NCI-H146 treated with DMSO at 0.1 percent for 48 hours (cell line): ENCODE results near the gene TMEM243.

Experiments
- DNase-seq: peaks from one replicate; lab custom pipeline; 2025; ENCODE audit not compliant: unreplicated experiment; lab: John Stamatoyannopoulos, UW

The TMEM243 gene

DNA sequence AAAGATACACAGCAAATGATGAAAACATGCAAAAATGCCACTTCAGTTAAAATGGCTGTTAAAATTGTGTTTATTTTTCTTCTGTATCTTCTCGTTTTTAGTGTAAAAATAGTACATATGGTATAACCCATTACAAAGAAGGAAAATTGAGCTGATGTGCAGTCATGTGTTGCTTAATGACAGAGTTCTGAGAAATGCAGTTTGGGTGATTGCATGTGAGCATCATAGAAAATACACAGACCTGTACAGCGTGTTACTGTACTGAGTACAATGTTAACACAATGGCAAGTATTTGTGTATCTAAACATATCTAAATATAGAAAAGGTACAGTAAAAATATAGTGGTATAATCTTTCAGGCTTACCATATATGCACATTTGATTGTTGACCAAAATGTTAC, 60.0 kb downstream of the TMEM243 start:
- no peak for DNase-seq

DNA sequence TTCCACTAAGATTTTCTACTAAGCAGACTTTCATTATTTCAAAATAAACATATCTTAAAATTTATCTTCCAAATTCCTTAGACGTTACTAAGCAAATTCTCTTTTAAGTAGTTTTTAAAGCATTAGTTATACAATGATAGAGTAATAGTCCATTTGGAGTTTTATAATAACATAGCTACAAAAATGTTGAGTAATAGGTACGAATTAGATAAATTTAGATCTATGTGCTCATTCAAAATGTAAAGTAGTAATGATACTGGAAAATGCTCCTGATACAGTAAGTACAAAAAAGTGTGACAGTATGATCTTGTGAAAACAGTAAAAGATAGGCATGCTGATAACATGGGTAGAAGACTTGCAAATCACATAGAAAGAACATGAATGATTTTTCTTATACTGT, 62.8 kb downstream of the TMEM243 start:
- DNase-seq = no peak

DNA sequence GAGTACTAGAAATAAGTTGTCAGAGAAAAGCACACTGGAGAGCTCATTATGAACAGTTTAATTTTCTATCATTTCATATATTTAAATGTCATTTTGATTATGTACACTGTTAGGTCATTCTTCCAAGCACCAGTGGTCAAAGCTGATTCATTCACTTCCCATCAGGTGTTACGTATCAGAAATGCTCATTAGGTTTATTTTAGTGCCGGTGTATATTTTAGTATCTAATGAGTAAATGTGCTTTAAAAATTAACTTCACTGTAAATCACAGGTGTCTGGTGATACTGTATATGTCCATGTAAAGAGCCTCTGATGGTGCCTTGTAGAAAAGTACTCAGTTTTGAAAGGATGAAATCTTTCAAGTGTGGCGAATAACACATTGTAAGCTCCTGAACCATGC, 63.7 kb downstream of the TMEM243 start:
- DNase-seq = no peak

DNA sequence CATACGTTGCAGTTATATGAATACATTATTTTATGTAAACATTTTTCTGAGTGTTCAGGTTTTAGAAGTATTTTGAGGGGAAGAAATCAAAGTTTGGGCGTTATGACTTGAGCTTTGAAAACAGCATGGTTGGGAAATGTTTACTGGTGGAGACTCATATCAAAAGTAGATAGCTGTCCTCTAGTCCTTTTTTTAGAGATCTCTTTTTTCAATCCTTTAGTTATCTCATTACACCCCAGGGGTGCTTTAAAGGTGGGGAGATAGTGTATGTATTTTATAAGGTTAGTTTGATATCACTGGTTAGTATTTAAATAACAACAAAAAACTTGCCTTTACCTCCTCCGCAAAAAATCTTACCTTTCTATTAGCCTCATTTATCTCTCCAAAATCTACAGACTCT, 65.0 kb downstream of the TMEM243 start:
- no peak for DNase-seq

DNA sequence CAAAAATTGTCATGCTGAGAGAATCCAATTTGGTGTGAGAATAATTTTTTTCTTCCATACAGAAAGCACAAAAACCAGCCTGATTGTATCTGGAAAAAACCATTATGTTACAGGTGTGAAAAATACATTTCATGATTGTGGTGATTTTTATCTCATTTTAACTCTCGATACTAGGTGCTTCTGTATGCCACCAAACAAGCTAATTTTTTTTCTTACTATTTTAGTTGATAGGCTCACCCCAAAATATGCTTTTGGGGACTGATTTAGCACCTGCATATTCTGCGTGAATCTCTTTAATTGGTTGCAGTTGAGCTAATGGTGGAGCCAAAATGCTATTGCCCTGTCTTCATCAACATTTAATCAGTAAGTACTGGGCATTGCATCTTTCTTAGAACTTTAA, 65.4 kb downstream of the TMEM243 start:
- DNase-seq = no peak

DNA sequence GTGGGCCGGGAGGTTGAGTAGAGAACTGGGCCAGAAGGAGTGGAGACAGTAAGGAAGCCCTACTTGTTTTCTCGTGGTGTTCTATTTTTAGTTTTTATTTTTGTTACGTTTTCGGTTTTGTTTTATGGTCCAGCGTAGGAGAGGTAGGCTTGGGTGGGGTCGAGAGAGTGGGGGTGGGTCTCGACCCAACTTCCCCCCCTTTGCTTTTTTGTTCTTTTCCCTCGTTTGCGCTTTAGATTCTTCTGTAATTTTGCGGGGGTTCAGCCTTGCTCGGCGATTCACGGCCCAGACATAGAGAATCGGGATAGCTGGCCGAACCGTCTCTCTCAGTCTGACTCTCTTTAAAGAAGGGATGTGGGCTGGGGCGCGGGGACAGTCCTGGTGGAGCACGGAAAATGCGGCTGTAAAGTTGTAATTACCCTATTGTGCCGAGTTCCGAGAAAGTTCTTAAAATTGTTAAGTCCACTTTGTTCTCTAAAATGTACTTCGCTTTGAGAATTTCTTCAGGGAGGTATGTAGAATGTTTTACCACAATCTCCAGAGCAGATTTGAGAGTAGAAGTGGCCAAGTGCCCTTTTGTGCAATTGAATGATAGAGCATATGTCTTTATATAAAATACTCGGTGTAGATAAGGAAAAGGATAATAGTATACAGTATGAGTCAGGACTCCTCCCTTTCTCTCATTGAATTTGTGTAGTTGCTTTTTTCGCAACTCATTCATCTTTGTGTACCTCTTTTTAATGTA, 66.5 kb downstream of the TMEM243 start:
- DNase-seq = peak; percentile 67

DNA sequence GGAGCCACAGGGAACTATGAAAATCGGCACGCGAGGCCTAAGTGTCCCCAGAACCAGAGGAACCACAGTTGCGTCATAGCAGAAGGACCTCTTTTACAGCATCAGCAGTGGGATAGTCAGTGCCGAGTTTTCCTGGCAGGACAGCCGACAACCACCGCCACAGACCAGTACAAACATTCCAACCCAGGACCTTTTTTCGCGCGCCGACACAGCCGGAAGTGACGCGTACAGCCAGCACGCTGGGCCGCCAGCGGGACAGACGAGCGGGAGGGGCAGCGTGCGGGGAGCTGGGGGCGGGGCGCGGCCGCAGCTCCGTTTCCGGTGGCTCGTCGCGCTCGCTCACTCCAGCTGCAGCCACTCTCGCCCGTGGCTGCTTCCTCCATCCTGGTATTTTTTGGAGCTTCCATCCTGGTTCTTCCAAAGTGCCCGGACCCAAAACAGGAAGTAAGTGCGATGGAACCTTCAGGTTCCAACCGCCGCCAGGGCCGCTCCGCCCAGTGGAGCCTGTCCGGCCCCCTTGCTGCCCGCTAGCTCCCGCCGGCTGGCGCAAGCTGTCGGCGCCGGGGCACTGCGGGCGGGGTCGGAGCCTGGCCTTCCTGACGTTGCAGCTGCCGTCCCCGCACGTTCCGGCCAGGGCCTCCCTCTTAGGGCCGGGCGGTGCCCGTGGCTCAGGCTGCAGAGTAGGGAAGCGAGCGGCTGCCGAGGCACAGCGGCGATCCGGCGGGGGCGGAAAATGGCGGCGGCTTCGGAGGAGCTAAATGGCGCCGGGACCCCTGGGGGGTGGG, 67.2 kb downstream of the TMEM243 start, which contains the start of gene DMTF1:
DMTF1 (plus strand) TSS at position 342 of the 785 bp plus-strand sequence. CDS start 12,489 bp downstream, outside the sequence.
- DNase-seq = peak; percentile 84

DNA sequence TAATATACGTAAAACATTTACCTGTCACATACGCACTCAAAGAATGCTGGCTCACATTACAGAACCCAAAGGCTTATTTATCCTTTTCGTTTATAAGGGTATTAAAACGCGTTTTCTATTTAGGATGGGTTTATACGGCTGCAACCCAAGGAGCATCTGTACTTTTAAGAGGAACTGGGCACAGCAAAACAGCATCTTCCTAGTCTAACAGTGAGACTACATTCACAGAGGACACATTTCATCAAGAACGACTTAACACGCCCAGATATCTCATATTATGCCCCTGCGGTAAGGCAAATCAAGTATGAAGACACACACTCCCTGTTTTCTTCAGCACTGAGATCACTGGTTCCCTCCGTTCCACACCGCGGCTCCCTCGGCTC, 67.8 kb downstream of the TMEM243 start:
- no peak for DNase-seq

DNA sequence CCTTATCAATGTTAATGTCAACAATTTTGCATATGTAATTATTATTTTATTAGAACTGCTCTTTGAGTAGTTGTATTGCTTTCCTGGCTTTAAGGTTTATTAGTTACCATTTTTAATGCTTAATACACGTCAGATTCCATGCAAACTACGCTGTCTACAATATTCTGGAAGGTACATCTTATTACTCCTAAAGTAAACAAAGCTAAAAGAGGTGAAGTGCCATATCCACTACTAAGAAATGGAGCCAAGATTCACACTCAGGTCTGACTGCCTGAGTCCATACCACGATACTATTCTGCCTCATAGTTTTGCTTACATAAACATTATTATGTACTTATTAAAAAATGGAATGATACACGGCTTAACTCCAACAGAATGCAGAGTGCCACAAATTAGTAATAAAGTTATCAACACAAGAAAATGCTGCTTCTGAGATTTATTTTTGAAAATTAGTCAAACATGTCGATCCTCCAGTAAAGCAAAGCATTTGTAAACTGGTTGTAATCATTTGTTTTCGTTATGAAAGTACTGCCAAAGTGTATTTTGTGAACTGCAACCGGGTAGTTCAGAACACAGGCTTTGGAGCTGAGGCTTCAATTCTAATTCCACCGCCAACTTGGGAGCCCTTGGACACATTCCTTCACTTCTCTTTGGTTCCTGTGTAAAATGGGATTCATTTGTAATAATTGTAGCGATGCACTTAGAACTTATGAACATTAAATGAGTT, 68.4 kb downstream of the TMEM243 start:
- DNase-seq = no peak

DNA sequence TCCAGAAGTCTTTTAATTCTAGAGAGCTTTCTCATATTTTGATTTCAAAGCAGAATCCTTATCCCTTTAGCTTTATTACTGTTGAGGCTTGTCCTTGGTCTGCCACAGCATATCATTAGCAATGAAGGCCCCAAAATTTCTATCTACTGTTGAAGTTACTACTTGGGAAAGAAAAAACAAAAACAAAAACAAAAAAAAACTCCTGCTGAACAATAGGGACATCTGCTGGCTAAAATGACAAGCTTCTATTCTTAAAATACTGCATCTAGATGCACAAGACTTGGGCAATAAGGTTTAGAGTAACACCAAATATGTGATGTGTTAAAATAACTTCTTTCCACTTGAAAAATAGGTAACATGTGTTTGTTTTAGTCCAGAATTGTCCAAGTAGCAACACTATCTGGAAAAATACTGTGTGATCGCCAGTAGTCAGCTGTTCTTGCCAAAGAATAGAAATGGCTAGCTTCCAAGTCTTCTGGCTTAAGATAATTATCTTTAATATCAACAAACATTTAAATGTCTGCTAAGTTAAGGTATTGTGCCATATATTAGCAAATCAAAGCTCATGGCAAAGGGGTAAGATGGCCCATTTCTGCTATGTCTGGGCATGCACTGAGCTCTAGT, 71.1 kb downstream of the TMEM243 start:
- DNase-seq = no peak

DNA sequence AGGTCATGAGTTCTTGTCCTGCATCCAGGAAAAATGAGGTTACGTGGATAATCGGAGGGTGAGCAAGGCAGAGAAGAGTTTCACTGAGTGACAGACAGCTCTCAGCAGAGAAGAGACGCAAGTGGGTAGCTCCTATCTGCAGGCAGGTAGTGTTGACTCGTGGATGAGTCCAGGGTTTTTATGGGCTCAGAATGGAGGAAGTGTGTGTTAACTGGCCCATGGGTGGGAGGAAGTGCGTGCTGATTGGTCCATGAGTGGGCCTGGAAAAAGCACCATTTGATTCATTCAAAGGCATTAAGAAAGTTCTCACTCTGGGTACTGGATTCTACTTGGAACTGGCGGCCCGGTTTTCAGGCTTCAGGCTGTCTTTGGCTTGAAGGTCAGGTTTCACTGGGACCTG, 72.0 kb downstream of the TMEM243 start:
- DNase-seq = no peak

DNA sequence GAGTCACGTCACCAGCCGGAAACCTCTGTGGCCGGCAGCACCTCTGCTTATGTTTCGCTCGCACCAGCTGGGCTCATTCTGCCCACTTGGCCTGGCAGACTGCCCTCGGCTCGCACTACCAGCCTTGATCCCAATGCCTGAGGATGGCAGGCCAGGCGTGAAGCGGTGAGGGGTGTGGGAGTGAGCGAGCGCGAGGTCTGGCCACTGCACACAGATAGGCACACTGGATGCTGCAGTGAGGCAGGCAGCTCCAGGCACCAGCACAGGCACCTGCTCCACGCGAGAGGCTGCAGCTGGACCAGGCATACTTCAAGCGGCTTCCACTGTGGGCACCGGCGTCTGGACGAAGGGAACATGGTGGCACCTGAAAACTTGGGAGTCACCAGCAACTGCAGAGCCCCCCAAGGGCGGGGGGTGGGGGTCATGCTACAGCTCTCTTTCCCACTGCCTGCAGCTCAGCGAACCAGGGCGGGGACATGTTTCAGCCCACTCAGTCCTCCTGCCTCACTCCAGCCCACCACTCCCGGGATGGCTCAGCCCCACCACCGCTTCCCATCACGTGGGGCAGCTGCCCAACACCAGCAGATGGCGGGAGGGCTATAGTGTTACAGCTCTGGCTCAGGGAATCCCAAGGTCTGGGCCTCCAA, 72.7 kb downstream of the TMEM243 start:
- no peak for DNase-seq
